WTC11 (cell line): Measurements from ENCODE around the gene BACH2. TPM values are rescaled to one million over a fixed set of nuclear protein-coding genes. Genes with fewer than 3 reads are reported as not detected.

Experiments used
- ATAC-seq: fragments of 200-7000 bp; cut with Tn5 transposase; 2 replicates; pipeline ENCODE4 v1.10.0; 2021; ENCODE audit warnings: mild to moderate bottlenecking, moderate library complexity
- CTCF ChIA-PET: fragments of 300-600 bp; sonication (Branson Sonifier 250); formaldehyde crosslinking; loops from one replicate; lab custom pipeline; 2021; ENCODE audit warnings: antibody characterized with exemption; lab: Charles Lee
- POLR2A ChIA-PET: fragments of 350-600 bp; sonication (Branson Sonifier 250); formaldehyde crosslinking; loops from one replicate; lab custom pipeline; 2021; ENCODE audit warnings: antibody characterized with exemption; lab: Charles Lee
- DNase-seq: peaks from one replicate; pipeline ENCODE4 v3.0.0; 2021; ENCODE audit warnings: low spot score
- H3K27ac Mint-ChIP-seq: 2 replicates; pipeline ENCODE4 v1.8.0; 2021; ENCODE audit warnings: mixed read lengths
- H3K27me3 Mint-ChIP-seq: 2 replicates; pipeline ENCODE4 v1.8.0; 2021; ENCODE audit warnings: low read depth, mild to moderate bottlenecking, moderate library complexity, mixed read lengths
- H3K36me3 Mint-ChIP-seq: 2 replicates; pipeline ENCODE4 v1.8.0; 2021; ENCODE audit warnings: mixed read lengths
- H3K4me1 Mint-ChIP-seq: 2 replicates; pipeline ENCODE4 v1.8.0; 2022; ENCODE audit warnings: mixed read lengths
- H3K4me3 Mint-ChIP-seq: 2 replicates; pipeline ENCODE4 v1.8.0; 2021; ENCODE audit warnings: mild to moderate bottlenecking, moderate library complexity, mixed read lengths
- H3K9me3 Mint-ChIP-seq: 2 replicates; pipeline ENCODE4 v1.8.0; 2021; ENCODE audit warnings: mixed read lengths
- ATF2 ChIP-seq: sonication (generic); formaldehyde crosslinking; IDR thresholded peaks from 2 replicates; pipeline ENCODE4 v1.8.1; 2022; ENCODE audit warnings: low read depth, missing genetic modification reagents, borderline replicate concordance
- ATF3 ChIP-seq: sonication (generic); formaldehyde crosslinking; conservative IDR thresholded peaks from 2 replicates; pipeline ENCODE4 v1.8.1; 2022; ENCODE audit warnings: mild to moderate bottlenecking, missing genetic modification reagents
- CDX4 ChIP-seq: fragments of 250-450 bp; sonication (Bioruptor Pico); IDR thresholded peaks from 2 replicates; pipeline ENCODE4 v1.9.0; 2021; ENCODE audit warnings: moderate library complexity, mild to moderate bottlenecking, inconsistent platforms, borderline replicate concordance
- CREB1 ChIP-seq: sonication (generic); formaldehyde crosslinking; IDR thresholded peaks from 2 replicates; pipeline ENCODE4 v1.8.0; 2023; ENCODE audit warnings: mild to moderate bottlenecking, missing genetic modification reagents
- CREM ChIP-seq: sonication (generic); formaldehyde crosslinking; IDR thresholded peaks from 2 replicates; pipeline ENCODE4 v1.8.1; 2022; ENCODE audit warnings: mild to moderate bottlenecking, missing genetic modification reagents, moderate library complexity
- EMX1 ChIP-seq: fragments of 250-450 bp; sonication (Bioruptor Pico); IDR thresholded peaks from 2 replicates; pipeline ENCODE4 v1.8.0; 2021; ENCODE audit warnings: mild to moderate bottlenecking
- FOXJ3 ChIP-seq: sonication (generic); formaldehyde crosslinking; IDR thresholded peaks from 2 replicates; pipeline ENCODE4 v1.9.0; 2021; ENCODE audit warnings: missing genetic modification reagents, mild to moderate bottlenecking, borderline replicate concordance
- FOXP1 ChIP-seq: sonication (generic); formaldehyde crosslinking; IDR thresholded peaks from 2 replicates; pipeline ENCODE4 v1.8.0; 2022; ENCODE audit warnings: missing genetic modification reagents, mild to moderate bottlenecking, moderate library complexity, borderline replicate concordance
- GRHL2 ChIP-seq: fragments of 250-450 bp; sonication (Bioruptor Pico); IDR thresholded peaks from 2 replicates; pipeline ENCODE4 v1.8.0; 2022; ENCODE audit warnings: mild to moderate bottlenecking, moderate library complexity; ENCODE audit not compliant: insufficient replicate concordance, severe bottlenecking
- GTF2I ChIP-seq: fragments of 250-450 bp; sonication (Bioruptor Pico); conservative IDR thresholded peaks from 2 replicates; pipeline ENCODE4 v1.4.0; 2021; ENCODE audit warnings: mild to moderate bottlenecking
- JUN ChIP-seq: sonication (generic); formaldehyde crosslinking; IDR thresholded peaks from 2 replicates; pipeline ENCODE4 v1.8.0; 2023; ENCODE audit warnings: mild to moderate bottlenecking, missing genetic modification reagents
- KAT7 ChIP-seq: sonication (generic); formaldehyde crosslinking; IDR thresholded peaks from 2 replicates; pipeline ENCODE4 v1.8.1; 2023; ENCODE audit warnings: missing genetic modification reagents, mild to moderate bottlenecking, borderline replicate concordance
- MLX ChIP-seq: sonication (generic); formaldehyde crosslinking; IDR thresholded peaks from 2 replicates; pipeline ENCODE4 v1.8.1; 2023; ENCODE audit warnings: mild to moderate bottlenecking, missing genetic modification reagents, moderate library complexity
- MYBL2 ChIP-seq: sonication (generic); formaldehyde crosslinking; IDR thresholded peaks from 2 replicates; pipeline ENCODE4 v1.8.1; 2023; ENCODE audit warnings: mild to moderate bottlenecking, moderate library complexity, missing genetic modification reagents
- NFE2L1 ChIP-seq: sonication (generic); formaldehyde crosslinking; IDR thresholded peaks from 2 replicates; pipeline ENCODE4 v1.8.1; 2023; ENCODE audit warnings: missing genetic modification reagents
- NR2C2 ChIP-seq: sonication (generic); formaldehyde crosslinking; IDR thresholded peaks from 2 replicates; pipeline ENCODE4 v1.8.0; 2022; ENCODE audit warnings: mild to moderate bottlenecking, missing genetic modification reagents
- TCF7 ChIP-seq: sonication (generic); formaldehyde crosslinking; IDR thresholded peaks from 2 replicates; pipeline ENCODE4 v1.8.0; 2022; ENCODE audit warnings: mild to moderate bottlenecking, low read depth, missing genetic modification reagents, moderate library complexity
- TEAD1 ChIP-seq: sonication (generic); formaldehyde crosslinking; IDR thresholded peaks from 2 replicates; pipeline ENCODE4 v1.8.0; 2022; ENCODE audit warnings: mild to moderate bottlenecking, missing genetic modification reagents
- ZNF121 ChIP-seq: sonication (generic); formaldehyde crosslinking; IDR thresholded peaks from 2 replicates; pipeline ENCODE4 v1.8.0; 2023; ENCODE audit warnings: missing genetic modification reagents
- ZNF138 ChIP-seq: sonication (generic); formaldehyde crosslinking; conservative IDR thresholded peaks from 2 replicates; pipeline ENCODE4 v1.8.1; 2022; ENCODE audit warnings: mild to moderate bottlenecking, moderate library complexity, missing genetic modification reagents
- ZNF219 ChIP-seq: sonication (generic); formaldehyde crosslinking; IDR thresholded peaks from 2 replicates; pipeline ENCODE4 v1.8.0; 2023; ENCODE audit warnings: missing genetic modification reagents, mild to moderate bottlenecking, borderline replicate concordance
- ZNF281 ChIP-seq: sonication (generic); formaldehyde crosslinking; IDR thresholded peaks from 2 replicates; pipeline ENCODE4 v1.8.0; 2023; ENCODE audit warnings: mild to moderate bottlenecking, missing genetic modification reagents
- ZNF396 ChIP-seq: fragments of 250-450 bp; sonication (Bioruptor Pico); IDR thresholded peaks from 2 replicates; pipeline ENCODE4 v1.8.0; 2021; ENCODE audit warnings: mild to moderate bottlenecking, moderate library complexity, borderline replicate concordance
- ZSCAN18 ChIP-seq: fragments of 250-450 bp; sonication (Bioruptor Pico); IDR thresholded peaks from 2 replicates; pipeline ENCODE4 v2.1.2; 2022; ENCODE audit warnings: mild to moderate bottlenecking, moderate library complexity
- total RNA-seq: library from RNA; stranded (reverse); gene quantifications from 3 replicates; pipeline ENCODE4 v1.2.3, GENCODE V29; 2021

The BACH2 gene
- total RNA-seq, 1 experiment from 2014 or later, result 5.9 TPM

GRCh38 chr6:90126181-90126580, 170.5 kb downstream of the BACH2 start:
- CTCF ChIA-PET, result no interaction called here
- TF ChIP-seq ATF3 (no peak), ATF2 (CRISPR knock-in tag) (no peak), KAT7 (no peak), FOXJ3 (no peak), ZNF138 (CRISPR knock-in tag) (no peak), ZNF281 (CRISPR knock-in tag) (no peak), MLX (no peak), TCF7 (CRISPR knock-in tag) (no peak)
- Mint-ChIP-seq H3K4me1 (no peaks in the 10 kb centered on the region), H3K27me3 (no peaks in the 10 kb centered on the region), H3K9me3 (no peaks in the 10 kb centered on the region), H3K4me3 (no peak overlapping the region), H3K27ac (no peak overlapping the region), H3K36me3 (no peaks in the 10 kb centered on the region)
- POLR2A ChIA-PET, result no interaction called here
- ATAC-seq, result no peak
- DNase-seq, result no peak

- TF ChIP-seq MYBL2, result no peak
- TF ChIP-seq GRHL2 (CRISPR knock-in tag), result no peak
- TF ChIP-seq GTF2I (CRISPR knock-in tag), result no peak
- no peak for TF ChIP-seq EMX1 (CRISPR knock-in tag)
- TF ChIP-seq ZNF219, result no peak
- TF ChIP-seq CDX4 (CRISPR knock-in tag), result no peak
- TF ChIP-seq ZSCAN18 (CRISPR knock-in tag), result no peak
- no peak for TF ChIP-seq ATF3
- TF ChIP-seq ZNF396, result no peak
- no peak for TF ChIP-seq FOXP1 (CRISPR knock-in tag)
- TF ChIP-seq FOXJ3, result no peak
- TF ChIP-seq CREB1 (CRISPR knock-in tag), result no peak
- TF ChIP-seq ZNF121 (CRISPR knock-in tag), result no peak
- TF ChIP-seq JUN (CRISPR knock-in tag), result no peak
- TF ChIP-seq NFE2L1 (CRISPR knock-in tag), result no peak
- no peak for TF ChIP-seq TEAD1 (CRISPR knock-in tag)
- TF ChIP-seq CREM (CRISPR knock-in tag), result no peak
- no peak for TF ChIP-seq NR2C2 (CRISPR knock-in tag)
- Mint-ChIP-seq H3K27me3 (no peaks in the 10 kb centered on the region), H3K9me3 (no peaks in the 10 kb centered on the region), H3K4me1 (no peaks in the 10 kb centered on the region), H3K27ac (no peak overlapping the region), H3K4me3 (no peak overlapping the region), H3K36me3 (no peaks in the 10 kb centered on the region)
- ATAC-seq (no peak), DNase-seq (no peak)
- CTCF ChIA-PET, result no interaction called here
- POLR2A ChIA-PET, result no interaction called here
Observed at GRCh38 chr6:90124874-90125510, 171.7 kb downstream of the BACH2 start.
